Mammary epithelial cell (primary cell): Measurements from ENCODE around the gene AURKAIP1.
"Not testable (repeated sequence)": the region's sequence is repeated elsewhere in the genome, so short reads cannot be mapped to it uniquely, and the experiment has no call there.

Experiments used
- CTCF ChIP-seq, 2 donors: IDR thresholded peaks in 1 of 2; conservative IDR thresholded peaks in 1 of 2; 2 replicates each; pipeline ENCODE4 v1.5.1; 2011 to 2012; ENCODE audit warnings: inconsistent platforms in 2 of 2, low read length in 2 of 2, mild to moderate bottlenecking in 2 of 2, control low read depth in 1 of 2, low read depth in 1 of 2; ENCODE audit not compliant: insufficient read depth in 1 of 2; ENCODE audit errors: extremely low read depth in 1 of 2
- EZH2 ChIP-seq: IDR thresholded peaks from 2 replicates; pipeline ENCODE4 v1.6.1; 2012; ENCODE audit warnings: low read length, inconsistent platforms, borderline replicate concordance

GRCh38 chr1:1417825-1418463 is 42.9 kb upstream of the AURKAIP1 start:
- TF ChIP-seq CTCF (conservative IDR thresholded peaks at IDR 0.05 in 1 of 2, IDR thresholded peaks at IDR 0.05 in 1 of 2; ENCODE audit: extremely low read depth in 1 of 2, insufficient read depth in 1 of 2, low read depth in 1 of 2, low read length in 2 of 2); EZH2: not testable (repeated sequence)
